ENCODE data around the gene EPB41L1. TPM values are rescaled to one million over a fixed set of nuclear protein-coding genes. Genes with fewer than 3 reads are reported as not detected.

Gene EPB41L1
- total RNA-seq, 1 experiment from 2014 or later = 134 TPM

- H3K4me2 ChIP-seq = no peak overlapping the region
- H2AFZ ChIP-seq = no peak overlapping the region
- H3K4me3 ChIP-seq = no peak overlapping the region
- H3K9me2 ChIP-seq (ENCODE audit: insufficient read depth) = no peaks in the 10 kb centered on the region
- no peak for TF ChIP-seq EZH2 (IDR thresholded peaks at IDR 0.05; ENCODE audit: low read depth)
- TF ChIP-seq, protein P1, sequence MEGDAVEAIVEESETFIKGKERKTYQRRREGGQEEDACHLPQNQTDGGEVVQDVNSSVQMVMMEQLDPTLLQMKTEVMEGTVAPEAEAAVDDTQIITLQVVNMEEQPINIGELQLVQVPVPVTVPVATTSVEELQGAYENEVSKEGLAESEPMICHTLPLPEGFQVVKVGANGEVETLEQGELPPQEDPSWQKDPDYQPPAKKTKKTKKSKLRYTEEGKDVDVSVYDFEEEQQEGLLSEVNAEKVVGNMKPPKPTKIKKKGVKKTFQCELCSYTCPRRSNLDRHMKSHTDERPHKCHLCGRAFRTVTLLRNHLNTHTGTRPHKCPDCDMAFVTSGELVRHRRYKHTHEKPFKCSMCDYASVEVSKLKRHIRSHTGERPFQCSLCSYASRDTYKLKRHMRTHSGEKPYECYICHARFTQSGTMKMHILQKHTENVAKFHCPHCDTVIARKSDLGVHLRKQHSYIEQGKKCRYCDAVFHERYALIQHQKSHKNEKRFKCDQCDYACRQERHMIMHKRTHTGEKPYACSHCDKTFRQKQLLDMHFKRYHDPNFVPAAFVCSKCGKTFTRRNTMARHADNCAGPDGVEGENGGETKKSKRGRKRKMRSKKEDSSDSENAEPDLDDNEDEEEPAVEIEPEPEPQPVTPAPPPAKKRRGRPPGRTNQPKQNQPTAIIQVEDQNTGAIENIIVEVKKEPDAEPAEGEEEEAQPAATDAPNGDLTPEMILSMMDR (conservative IDR thresholded peaks at IDR 0.05) = no peak
- peak in 1 of 2 experiments; percentile 46 for DNase-seq
- POLR2A ChIA-PET (ENCODE audit: unreplicated experiment) = interaction anchor here (0.6 kb wide), 2 partner anchors 15 to 20 kb away, joined by 3 to 6 read pairs; no protein-coding TSS in a partner anchor
- H3K9me3 ChIP-seq (ENCODE audit: insufficient read depth, low read depth) = no peaks in the 10 kb centered on the region
- CTCF ChIA-PET = interaction anchor here (0.7 to 1.1 kb wide), 3 partner anchors 91 to 118 kb away, joined by 3 to 4 read pairs (median 3); no protein-coding TSS in a partner anchor
- intact Hi-C loops (cut with micrococcal nuclease; ENCODE audit: unreplicated experiment) = no loop called here
- H3K27me3 ChIP-seq (ENCODE audit: insufficient read depth, low read depth) = no peaks in the 10 kb centered on the region
- H3K36me3 ChIP-seq (ENCODE audit: low read depth) = no peaks in the 10 kb centered on the region
- H4K20me1 ChIP-seq (ENCODE audit: insufficient read depth) = no peaks in the 10 kb centered on the region
- H3K79me2 ChIP-seq (ENCODE audit: low read depth) = no peaks in the 10 kb centered on the region
- H3F3A ChIP-seq (ENCODE audit: insufficient read depth, low read depth) = no peaks in the 10 kb centered on the region
- no TSS peak for BruUV-seq (replicated peaks)
- H3K4me1 ChIP-seq (replicated peaks; ENCODE audit: insufficient read depth) = peaks cover 21% of the 10 kb centered on the region
- H3K27ac ChIP-seq = 0 out of 2 replicates have a peak overlapping the region, but pooled peaks have one; percentile 23
These were observed 43.5 kb upstream of the EPB41L1 start for GRCh38 chr20:36110994-36111393.

DNA sequence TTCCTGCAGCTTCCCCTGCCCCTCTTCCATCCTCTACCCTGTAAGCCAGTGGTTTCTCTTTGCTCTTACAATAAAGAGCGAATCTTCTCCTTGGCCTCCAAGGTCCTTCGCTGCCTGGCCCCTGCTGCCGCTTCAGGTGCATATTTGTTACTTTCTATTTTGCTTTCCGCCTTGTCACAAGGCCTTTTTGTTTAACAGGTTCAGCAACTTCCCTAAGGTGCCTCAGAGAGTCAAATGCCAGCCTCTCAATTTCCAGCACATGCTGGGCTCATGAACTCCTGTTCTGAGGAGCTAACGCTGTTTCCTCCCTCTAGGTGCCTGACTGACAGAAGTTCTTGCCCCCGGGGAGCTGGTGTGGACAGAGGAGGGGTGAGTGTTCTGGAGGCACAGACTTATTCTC is 42.4 kb upstream of the EPB41L1 start:
- peak; percentile 63 to 74 for DNase-seq
- no peaks in the 10 kb centered on the region for H4K20me1 ChIP-seq (ENCODE audit: insufficient read depth)
- ChIA-PET CTCF (no interaction called here), POLR2A (ENCODE audit: unreplicated experiment) (interaction anchor here (0.6 to 0.7 kb wide), 4 partner anchors 10 to 58 kb away, joined by 3 to 5 read pairs (median 4); no protein-coding TSS in a partner anchor)
- H3K27ac ChIP-seq = peak overlapping the region; percentile 16; the same call in 1 of the 2 replicates
- H3K4me3 ChIP-seq = no peak overlapping the region
- no peaks in the 10 kb centered on the region for H3K9me2 ChIP-seq (ENCODE audit: insufficient read depth)
- no peaks in the 10 kb centered on the region for H3K36me3 ChIP-seq (ENCODE audit: low read depth)
- no peaks in the 10 kb centered on the region for H3K79me2 ChIP-seq (ENCODE audit: low read depth)
- no peaks in the 10 kb centered on the region for H3K27me3 ChIP-seq (ENCODE audit: insufficient read depth, low read depth)
- no TSS peak for BruUV-seq (replicated peaks)
- no peaks in the 10 kb centered on the region for H3K9me3 ChIP-seq (ENCODE audit: insufficient read depth, low read depth)
- peak overlapping the region; percentile 32; the same call in 1 of the 2 replicates for H3K4me2 ChIP-seq
- H2AFZ ChIP-seq = no peak overlapping the region
- TF ChIP-seq, protein P1 (conservative IDR thresholded peaks at IDR 0.05) = no peak
- no peak for TF ChIP-seq EZH2 (IDR thresholded peaks at IDR 0.05; ENCODE audit: low read depth)
- H3F3A ChIP-seq (ENCODE audit: insufficient read depth, low read depth) = 0 out of 2 replicates have a peak, but pooled peaks cover 5% of the 10 kb centered on the region
- peaks cover 18% of the 10 kb centered on the region for H3K4me1 ChIP-seq (replicated peaks; ENCODE audit: insufficient read depth)
- intact Hi-C loops (cut with micrococcal nuclease; ENCODE audit: unreplicated experiment) = no loop called here

- Histone ChIP-seq H3K4me2 (no peak overlapping the region), H2AFZ (no peak overlapping the region), H3K9me3 (ENCODE audit: insufficient read depth, low read depth) (no peaks in the 10 kb centered on the region), H3K4me1 (replicated peaks; ENCODE audit: insufficient read depth) (peaks cover 18% of the 10 kb centered on the region), H3K79me2 (ENCODE audit: low read depth) (no peaks in the 10 kb centered on the region), H3K4me3 (no peak overlapping the region), H3F3A (ENCODE audit: insufficient read depth, low read depth) (0 out of 2 replicates have a peak, but pooled peaks cover 5% of the 10 kb centered on the region), H3K36me3 (ENCODE audit: low read depth) (no peaks in the 10 kb centered on the region), H4K20me1 (ENCODE audit: insufficient read depth) (no peaks in the 10 kb centered on the region), H3K27ac (no peak overlapping the region), H3K9me2 (ENCODE audit: insufficient read depth) (no peaks in the 10 kb centered on the region), H3K27me3 (ENCODE audit: insufficient read depth, low read depth) (no peaks in the 10 kb centered on the region)
- ChIA-PET POLR2A (ENCODE audit: unreplicated experiment) (no interaction called here), CTCF (no interaction called here)
- BruUV-seq (replicated peaks) = no TSS peak
- intact Hi-C loops (cut with micrococcal nuclease; ENCODE audit: unreplicated experiment) = no loop called here
- TF ChIP-seq, protein P1 (conservative IDR thresholded peaks at IDR 0.05) = no peak
- no peak for TF ChIP-seq EZH2 (IDR thresholded peaks at IDR 0.05; ENCODE audit: low read depth)
- DNase-seq = no peak
These were observed 41.5 kb upstream of the EPB41L1 start for GRCh38 chr20:36113036-36113435.
